Effector CD8-positive, alpha-beta T cell (primary cell): ENCODE measurements around the gene ZNF362.

ENCODE experiments used
- DNase-seq: peaks from one replicate; lab custom pipeline; 2025; lab: John Stamatoyannopoulos, UW

The ZNF362 gene

GRCh38 chr1:33244809-33245186 is 11.5 kb upstream of the ZNF362 start:
- no peak for DNase-seq

- no peak for DNase-seq
Measured at GRCh38 chr1:33246171-33246570, 10.1 kb upstream of the ZNF362 start.

GRCh38 chr1:33247545-33247944 is 8.7 kb upstream of the ZNF362 start:
- no peak for DNase-seq

DNA sequence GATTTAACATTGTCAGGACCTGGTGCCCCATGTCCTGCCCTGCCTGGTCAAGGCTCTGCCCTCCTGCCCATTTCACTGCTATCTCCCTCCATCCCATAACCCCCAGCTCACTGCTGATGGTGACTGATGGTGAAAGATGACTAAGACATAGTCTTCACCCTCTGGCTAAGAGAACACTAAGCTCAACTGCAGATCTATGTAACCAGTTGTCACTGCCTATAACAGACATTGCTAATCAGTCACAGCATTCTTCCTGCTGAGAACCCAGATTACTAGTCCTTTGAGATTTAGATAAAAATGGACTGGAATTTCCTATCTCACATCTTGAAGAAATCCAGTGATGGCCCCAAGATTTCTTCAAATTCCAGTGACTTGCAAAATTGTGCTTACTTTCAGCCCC is 8.0 kb upstream of the ZNF362 start:
- DNase-seq: no peak

DNA sequence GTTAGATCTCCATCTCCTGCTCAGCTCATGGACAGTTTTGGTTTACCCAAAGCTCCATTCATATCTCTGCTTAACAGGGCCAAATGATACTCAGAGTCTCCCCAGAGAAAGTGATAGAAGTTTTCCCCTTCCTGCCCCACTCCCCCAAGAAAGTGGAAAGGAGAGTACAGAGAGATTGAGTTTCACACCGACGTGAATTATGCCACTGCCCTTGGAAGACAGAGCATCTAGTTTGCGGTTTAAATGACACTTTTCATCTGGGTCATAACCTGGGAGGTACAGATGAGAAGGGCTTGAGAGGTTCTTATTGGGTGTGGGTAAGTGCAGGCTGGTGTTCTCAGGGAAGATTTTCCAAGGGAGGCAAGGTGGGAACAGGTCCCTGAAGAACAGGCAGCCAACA is 6.9 kb upstream of the ZNF362 start:
- no peak for DNase-seq

DNA sequence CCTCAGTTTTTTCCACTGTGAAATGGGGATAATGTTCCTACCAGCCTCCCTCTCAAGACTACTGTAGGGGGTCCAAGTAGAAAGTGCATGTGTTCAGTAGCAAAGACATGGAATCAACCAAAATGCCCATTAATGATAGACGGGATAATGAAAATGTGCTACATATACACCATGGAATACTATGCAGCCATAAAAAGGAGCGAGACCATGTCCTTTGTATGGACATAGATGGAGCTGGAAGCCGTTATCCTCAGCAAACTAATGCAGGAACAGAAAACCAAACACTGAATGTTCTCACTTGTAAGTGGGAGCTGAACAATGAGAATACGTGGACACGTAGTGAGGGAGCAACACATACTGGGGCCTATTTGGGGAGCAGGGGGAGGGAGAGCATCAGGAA is 6.1 kb upstream of the ZNF362 start:
- DNase-seq: no peak

DNA sequence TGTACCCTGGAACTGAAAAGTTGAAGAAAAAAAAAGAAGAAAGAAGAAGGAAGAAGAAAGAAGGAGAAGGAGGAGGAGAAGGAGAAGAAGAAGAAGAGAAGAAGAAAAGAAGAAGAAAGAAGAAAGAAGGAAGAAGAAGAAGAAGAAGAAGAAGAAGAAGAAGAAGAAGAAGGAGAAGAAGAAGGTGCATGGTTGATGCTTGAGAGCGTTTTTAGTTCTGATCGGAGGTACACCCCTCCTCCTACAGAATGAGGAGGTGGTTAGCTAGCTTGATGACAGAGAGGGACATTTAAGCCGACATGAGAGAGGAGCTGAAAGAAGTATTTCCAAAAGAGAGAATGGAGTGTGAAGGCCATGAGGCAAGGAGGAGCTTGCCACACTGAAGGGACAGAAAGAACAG is 5.6 kb upstream of the ZNF362 start:
- DNase-seq: no peak

DNA sequence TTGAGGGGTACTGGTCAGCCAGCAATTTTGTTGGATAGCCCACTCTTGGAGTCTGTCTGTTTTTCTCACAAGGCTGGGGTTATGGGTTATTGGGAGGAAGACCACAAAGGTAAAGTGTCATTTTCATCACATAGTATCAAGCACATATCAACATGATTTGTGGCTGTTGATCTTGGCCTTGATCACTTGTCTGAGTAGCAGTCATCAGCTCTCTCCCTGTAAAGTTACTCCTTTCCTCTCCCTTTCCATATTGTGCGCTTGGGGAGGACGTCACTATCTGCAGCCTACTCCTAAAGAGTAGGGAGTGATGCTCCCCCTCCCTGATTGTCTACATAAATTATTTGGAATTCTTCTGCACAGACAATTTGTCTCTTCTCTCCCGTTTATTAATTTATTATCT is 1.8 kb upstream of the ZNF362 start:
- DNase-seq: no peak

- DNase-seq: no peak
Measured at GRCh38 chr1:33255347-33256220, 708 bp upstream of the ZNF362 start.

DNA sequence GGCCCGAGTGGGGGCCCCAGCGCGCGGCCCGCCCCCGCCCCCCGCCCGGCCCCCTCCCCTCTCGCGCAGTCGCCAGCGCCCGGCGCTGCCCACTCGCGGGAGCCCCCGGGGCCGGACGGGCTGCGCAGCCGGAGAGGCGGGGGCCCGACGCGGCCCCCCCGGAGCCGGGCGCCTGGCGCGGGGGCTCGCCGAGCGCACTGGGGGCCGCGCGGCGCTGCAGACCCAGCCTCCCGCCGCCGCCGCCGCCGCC is 146 bp upstream of the ZNF362 start:
- no peak for DNase-seq

GRCh38 chr1:33257207-33257771 is 997 bp downstream of the ZNF362 start:
- DNase-seq: no peak

GRCh38 chr1:33257772-33258712 is 1.8 kb downstream of the ZNF362 start:
- DNase-seq: no peak

GRCh38 chr1:33258788-33259274 is 2.5 kb downstream of the ZNF362 start:
- DNase-seq: no peak

DNA sequence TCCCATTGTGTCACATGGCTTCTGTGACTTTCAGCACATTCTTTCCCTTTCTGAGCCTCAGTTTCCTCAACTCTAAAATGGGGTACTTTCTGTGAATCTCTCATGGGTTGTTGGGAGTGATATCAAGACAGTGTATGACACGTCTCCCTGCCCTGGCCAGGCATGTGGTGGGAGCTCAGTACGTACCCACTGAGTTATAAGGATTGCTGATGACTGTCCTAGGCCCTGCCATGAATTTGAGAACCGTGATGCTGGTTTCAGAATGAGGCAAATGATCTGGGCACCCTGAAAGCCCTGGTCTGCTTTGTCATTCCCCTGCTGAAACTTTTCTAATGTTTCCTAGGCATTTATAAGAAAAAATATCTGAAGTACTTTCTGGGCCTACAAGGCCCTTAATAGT is 3.6 kb downstream of the ZNF362 start:
- no peak for DNase-seq

- DNase-seq: no peak
Measured at GRCh38 chr1:33260439-33260838, 4.1 kb downstream of the ZNF362 start.

GRCh38 chr1:33261344-33261743 is 5.1 kb downstream of the ZNF362 start:
- no peak for DNase-seq

DNA sequence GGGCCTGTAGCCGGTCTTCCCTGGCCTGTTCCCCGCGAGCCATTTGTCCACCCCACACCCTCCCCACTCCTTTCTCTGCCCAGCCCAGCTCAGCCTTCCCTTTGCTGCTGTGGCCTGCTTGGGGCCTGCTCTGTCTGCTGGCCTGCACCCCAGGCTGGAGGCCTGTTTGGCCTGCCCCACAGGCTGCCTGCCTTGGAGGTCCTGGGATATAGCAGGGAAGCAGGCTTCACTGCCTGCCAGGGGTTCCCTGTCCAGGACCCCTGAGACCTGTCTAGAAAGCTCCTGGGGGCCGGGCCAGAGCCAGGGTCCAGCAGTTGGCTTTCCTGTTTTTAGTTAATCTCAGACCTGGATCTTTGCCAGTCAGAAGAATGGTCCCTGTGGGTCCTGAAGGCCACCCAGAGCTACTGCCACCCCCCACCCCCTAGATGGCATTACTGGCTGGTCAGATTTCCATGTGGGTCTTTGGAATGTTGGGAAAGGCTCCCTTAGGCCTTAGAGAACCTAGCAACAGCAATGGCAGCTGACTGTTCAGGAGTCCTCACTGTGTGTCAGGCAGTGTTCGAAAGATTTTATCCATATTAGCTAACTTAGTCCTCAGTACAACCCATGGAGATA is 7.7 kb downstream of the ZNF362 start:
- no peak for DNase-seq

DNA sequence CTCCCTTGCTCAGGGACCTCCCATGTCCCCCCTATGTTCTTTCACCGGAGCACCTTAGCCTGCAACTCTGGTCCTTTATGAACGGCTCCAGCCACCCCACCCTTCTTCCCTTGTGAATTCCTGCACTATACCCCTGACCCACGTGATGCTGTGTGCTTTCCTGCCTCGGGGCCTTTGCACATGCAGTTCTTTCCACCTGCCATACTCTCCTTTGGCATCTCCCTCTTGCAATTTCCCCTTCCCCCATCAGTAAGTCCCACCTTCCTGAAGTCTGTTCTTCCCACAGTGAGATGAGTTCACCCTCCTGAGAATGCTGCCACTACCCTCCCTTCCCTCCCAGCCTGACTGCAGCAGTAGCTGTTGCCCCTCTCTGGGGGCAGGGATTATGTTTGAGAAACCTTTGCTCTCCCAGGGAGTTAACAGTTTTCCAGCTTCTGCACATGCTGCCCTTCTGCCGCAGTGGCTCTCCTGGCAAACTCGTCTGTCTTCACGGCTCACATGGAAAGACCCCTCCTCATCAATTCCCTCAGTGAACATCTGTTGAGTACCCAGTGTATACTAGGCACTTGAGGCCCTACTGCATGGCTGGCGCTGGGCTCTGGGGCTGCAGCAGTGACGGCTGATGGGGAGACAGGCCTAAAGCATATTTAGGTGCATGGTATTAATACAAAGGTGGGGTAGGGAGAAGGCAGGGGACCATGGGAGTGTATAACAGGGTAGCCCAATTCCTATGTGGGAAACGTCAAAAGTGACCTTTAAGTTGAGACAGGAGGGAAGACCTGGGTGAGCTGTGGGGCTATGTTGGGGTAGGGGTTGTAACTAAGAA is 9.7 kb downstream of the ZNF362 start:
- DNase-seq: no peak

DNA sequence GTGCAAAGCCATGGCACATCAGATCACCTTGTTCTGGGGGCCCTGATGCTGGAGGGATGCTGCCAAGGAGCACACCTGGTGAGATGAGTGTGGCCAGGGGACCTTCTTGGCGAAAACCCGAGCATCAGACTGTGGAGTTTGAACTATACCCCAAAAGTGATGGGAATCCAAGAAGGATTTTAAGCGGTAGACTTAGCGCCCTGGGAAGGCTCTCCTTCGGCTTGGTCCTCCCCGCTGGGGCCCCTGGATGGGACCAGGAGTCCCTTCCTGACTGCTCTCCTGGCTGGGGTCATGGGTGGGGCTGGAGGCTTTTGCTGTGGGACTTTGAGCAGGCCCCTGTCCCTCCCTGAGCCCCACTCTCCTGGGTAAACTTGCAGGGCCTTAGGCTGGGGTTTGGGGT is 10.5 kb downstream of the ZNF362 start:
- no peak for DNase-seq

- no peak for DNase-seq
Measured at GRCh38 chr1:33267468-33268205, 11.3 kb downstream of the ZNF362 start.

DNA sequence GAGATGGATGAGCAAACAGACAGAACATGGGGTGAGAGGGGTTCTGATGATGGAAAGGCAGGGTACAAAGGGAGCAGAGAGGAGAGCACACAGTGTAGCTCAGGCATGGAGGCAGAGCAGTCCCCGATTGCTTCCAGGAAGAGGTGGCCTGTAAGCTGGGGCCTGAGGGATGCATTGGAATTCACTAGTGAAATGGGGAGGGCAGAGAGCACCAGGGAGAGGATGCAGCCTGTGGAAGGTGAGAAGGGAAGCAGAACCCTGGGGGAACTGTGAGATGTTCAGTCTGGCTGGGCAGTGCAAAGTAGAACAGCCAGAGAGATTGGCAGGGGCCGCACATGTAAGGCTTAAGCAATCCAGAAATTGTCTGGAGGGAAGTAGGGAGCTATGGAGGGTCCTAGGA is 12.2 kb downstream of the ZNF362 start:
- no peak for DNase-seq
